ENCODE data around the gene SMYD3.

GRCh38 chr1:246479061-246479460, 28.0 kb downstream of the SMYD3 start:
- TF ChIP-seq CTCF (conservative IDR thresholded peaks at IDR 0.05), result no peak
- TF ChIP-seq ZFX (IDR thresholded peaks at IDR 0.05), result no peak

Measured in C4-2B (cell line).